Loucy (cell line): ENCODE results near the gene ASB1.

Experiments used
- H2AFZ ChIP-seq: fragments of 200-600 bp; sonication (generic); 2 replicates; pipeline ENCODE4 v1.6.0; 2016; ENCODE audit warnings: antibody characterized with exemption, mild to moderate bottlenecking, low read length, moderate library complexity
- H3F3A ChIP-seq: fragments of 200-600 bp; 2 replicates; pipeline ENCODE4 v1.6.0; 2016; ENCODE audit warnings: antibody characterized with exemption, low read depth, mild to moderate bottlenecking
- H3K27me3 ChIP-seq: fragments of 200-600 bp; sonication (generic); 2 replicates; pipeline ENCODE4 v1.6.1; 2014; ENCODE audit warnings: low read length, mild to moderate bottlenecking; ENCODE audit not compliant: insufficient read depth, poor library complexity, severe bottlenecking
- H3K36me3 ChIP-seq: fragments of 200-600 bp; sonication (generic); 2 replicates; pipeline ENCODE4 v1.6.1; 2016; ENCODE audit warnings: low read length; ENCODE audit not compliant: insufficient read depth
- H3K4me1 ChIP-seq: fragments of 200-600 bp; sonication (generic); 2 replicates; pipeline ENCODE4 v1.5.1; 2014; ENCODE audit warnings: low read length, mild to moderate bottlenecking; ENCODE audit not compliant: insufficient read depth, poor library complexity, severe bottlenecking
- H3K4me2 ChIP-seq: fragments of 200-600 bp; sonication (generic); 2 replicates; pipeline ENCODE4 v1.6.0; 2014; ENCODE audit warnings: antibody characterized with exemption, low read length, low read depth, mild to moderate bottlenecking; ENCODE audit not compliant: poor library complexity, severe bottlenecking
- H3K4me3 ChIP-seq: fragments of 200-600 bp; sonication (generic); 2 replicates; pipeline ENCODE4 v1.5.1; 2014; ENCODE audit warnings: low read length, mild to moderate bottlenecking, mixed read lengths; ENCODE audit not compliant: poor library complexity, severe bottlenecking
- H3K79me2 ChIP-seq: fragments of 200-600 bp; sonication (generic); 2 replicates; pipeline ENCODE4 v1.6.1; 2014; ENCODE audit warnings: low read length; ENCODE audit not compliant: insufficient read depth
- H3K9ac ChIP-seq: fragments of 200-600 bp; sonication (generic); 2 replicates; pipeline ENCODE4 v1.6.0; 2014; ENCODE audit warnings: mild to moderate bottlenecking, low read depth, low read length, moderate library complexity; ENCODE audit not compliant: poor library complexity, severe bottlenecking
- H3K9me2 ChIP-seq: fragments of 200-600 bp; sonication (generic); replicated peaks from 2 replicates; pipeline ENCODE4 v1.6.1; 2016; ENCODE audit warnings: low read depth, low read length, mixed read lengths
- H3K9me3 ChIP-seq: fragments of 200-600 bp; sonication (generic); 2 replicates; pipeline ENCODE4 v1.6.1; 2014; ENCODE audit warnings: mild to moderate bottlenecking, antibody characterized with exemption, low read length, low read depth; ENCODE audit not compliant: insufficient read depth
- H4K20me1 ChIP-seq: fragments of 200-600 bp; sonication (generic); 2 replicates; pipeline ENCODE4 v1.6.0; 2014; ENCODE audit warnings: antibody characterized with exemption, low read length, mild to moderate bottlenecking; ENCODE audit not compliant: insufficient read depth, poor library complexity, severe bottlenecking
- CTCF ChIP-seq: fragments of 200-600 bp; sonication (generic); conservative IDR thresholded peaks from 2 replicates; pipeline ENCODE4 v1.5.1; 2014; ENCODE audit warnings: mild to moderate bottlenecking, antibody characterized with exemption, low read length
- EZH2phosphoT487 ChIP-seq: fragments of 200-600 bp; IDR thresholded peaks from 2 replicates; pipeline ENCODE4 v1.6.1; 2018; ENCODE audit warnings: antibody characterized with exemption, mild to moderate bottlenecking, moderate library complexity, borderline replicate concordance

ASB1 gene

GRCh38 chr2:238486123-238486848 lies 59.6 kb downstream of the ASB1 start:
- Histone ChIP-seq H3K4me1 (peaks cover 17% of the 10 kb centered on the region), H4K20me1 (no peaks in the 10 kb centered on the region), H3K9me3 (no peaks in the 10 kb centered on the region), H2AFZ (no peak overlapping the region), H3F3A (0 out of 2 replicates have a peak, but pooled peaks cover 2% of the 10 kb centered on the region), H3K27me3 (no peaks in the 10 kb centered on the region), H3K9ac (no peak overlapping the region), H3K9me2 (no peaks in the 10 kb centered on the region), H3K4me3 (no peak overlapping the region), H3K4me2 (no peak overlapping the region), H3K79me2 (no peaks in the 10 kb centered on the region), H3K36me3 (no peaks in the 10 kb centered on the region)
- TF ChIP-seq CTCF (no peak), EZH2phosphoT487 (no peak)

- Histone ChIP-seq H3K36me3 (no peaks in the 10 kb centered on the region), H4K20me1 (no peaks in the 10 kb centered on the region), H3K4me3 (no peak overlapping the region), H3K4me1 (peaks cover 26% of the 10 kb centered on the region), H3K4me2 (no peak overlapping the region), H3K9me2 (no peaks in the 10 kb centered on the region), H2AFZ (no peak overlapping the region), H3K79me2 (no peaks in the 10 kb centered on the region), H3K9ac (no peak overlapping the region), H3K9me3 (no peaks in the 10 kb centered on the region), H3F3A (0 out of 2 replicates have a peak, but pooled peaks cover 2% of the 10 kb centered on the region), H3K27me3 (no peaks in the 10 kb centered on the region)
- no peak for TF ChIP-seq EZH2phosphoT487
- TF ChIP-seq CTCF = no peak
Observed at GRCh38 chr2:238487134-238487533, 60.4 kb downstream of the ASB1 start.

GRCh38 chr2:238487652-238488346 lies 61.1 kb downstream of the ASB1 start:
- no peak overlapping the region for H3K9ac ChIP-seq
- H3K4me1 ChIP-seq = peaks cover 33% of the 10 kb centered on the region
- H3K36me3 ChIP-seq = no peaks in the 10 kb centered on the region
- no peaks in the 10 kb centered on the region for H3K9me3 ChIP-seq
- H3K4me2 ChIP-seq = no peak overlapping the region
- no peaks in the 10 kb centered on the region for H4K20me1 ChIP-seq
- no peak overlapping the region for H3K4me3 ChIP-seq
- TF ChIP-seq EZH2phosphoT487 = no peak
- TF ChIP-seq CTCF = no peak
- no peaks in the 10 kb centered on the region for H3K79me2 ChIP-seq
- H2AFZ ChIP-seq = no peak overlapping the region
- H3K27me3 ChIP-seq = no peaks in the 10 kb centered on the region
- no peaks in the 10 kb centered on the region for H3K9me2 ChIP-seq
- 0 out of 2 replicates have a peak, but pooled peaks cover under 1% of the 10 kb centered on the region for H3F3A ChIP-seq
